ENCODE measurements around the gene SELENBP1.

DNA sequence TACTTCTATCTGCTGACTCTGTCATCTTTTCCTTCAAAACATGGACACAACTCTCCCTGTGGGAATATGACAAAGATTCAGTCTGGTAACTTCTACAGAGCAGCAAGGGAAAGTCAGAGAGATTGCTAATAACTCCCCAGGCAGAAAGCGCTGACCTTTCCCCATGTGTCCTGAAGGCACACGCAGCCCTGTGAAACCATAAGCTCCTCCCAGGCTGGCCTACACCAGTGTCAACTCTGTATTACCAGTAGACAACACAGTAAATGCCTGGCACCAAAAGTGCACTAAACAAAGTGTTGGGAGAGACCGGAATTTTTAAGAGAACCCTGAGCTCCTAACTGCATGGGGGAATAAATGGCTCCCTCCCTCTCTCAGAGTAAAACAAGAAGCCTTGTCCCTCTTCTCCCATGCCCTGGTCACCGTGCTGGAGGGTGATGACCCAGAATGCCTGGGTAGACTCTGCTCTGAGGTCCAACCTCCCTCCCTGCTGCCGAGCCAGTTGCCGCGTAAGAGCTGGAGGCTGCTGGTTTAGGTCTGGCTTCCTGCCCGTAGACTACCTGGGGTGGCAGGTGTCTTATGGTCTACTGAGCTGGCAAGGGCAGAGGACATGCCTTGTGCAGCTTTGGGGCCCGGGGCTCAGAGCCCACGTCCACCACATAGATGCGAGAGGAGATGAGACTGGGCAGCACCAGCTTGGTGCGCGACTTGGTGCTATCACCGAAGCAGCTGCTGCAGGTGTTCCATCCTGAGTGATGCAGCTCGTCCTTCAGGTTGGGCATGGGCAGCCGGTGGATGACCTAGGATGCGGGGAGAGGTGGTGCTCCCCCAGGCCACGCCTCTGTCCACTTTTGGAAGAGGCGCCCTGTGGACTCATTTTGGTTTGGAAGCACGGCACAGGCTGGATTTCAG is 3.9 kb downstream of the SELENBP1 start:
- TF ChIP-seq FOXM1 (IDR thresholded peaks at IDR 0.05; ENCODE audit: borderline replicate concordance, low read depth) (no peak), TAF1 (IDR thresholded peaks at IDR 0.05; ENCODE audit: low read depth) (no peak), EP300 (IDR thresholded peaks at IDR 0.05; ENCODE audit: borderline replicate concordance) (peak; percentile 31; the same call in 1 of the 2 replicates), YY1 (IDR thresholded peaks at IDR 0.05; ENCODE audit: low read depth) (no peak), NFIC (IDR thresholded peaks at IDR 0.05) (peak; percentile 94), RAD21 (IDR thresholded peaks at IDR 0.05; ENCODE audit: low read depth) (no peak), CREB1 (IDR thresholded peaks at IDR 0.05; ENCODE audit: low read depth) (no peak)
- TF ChIP-seq, protein P1, sequence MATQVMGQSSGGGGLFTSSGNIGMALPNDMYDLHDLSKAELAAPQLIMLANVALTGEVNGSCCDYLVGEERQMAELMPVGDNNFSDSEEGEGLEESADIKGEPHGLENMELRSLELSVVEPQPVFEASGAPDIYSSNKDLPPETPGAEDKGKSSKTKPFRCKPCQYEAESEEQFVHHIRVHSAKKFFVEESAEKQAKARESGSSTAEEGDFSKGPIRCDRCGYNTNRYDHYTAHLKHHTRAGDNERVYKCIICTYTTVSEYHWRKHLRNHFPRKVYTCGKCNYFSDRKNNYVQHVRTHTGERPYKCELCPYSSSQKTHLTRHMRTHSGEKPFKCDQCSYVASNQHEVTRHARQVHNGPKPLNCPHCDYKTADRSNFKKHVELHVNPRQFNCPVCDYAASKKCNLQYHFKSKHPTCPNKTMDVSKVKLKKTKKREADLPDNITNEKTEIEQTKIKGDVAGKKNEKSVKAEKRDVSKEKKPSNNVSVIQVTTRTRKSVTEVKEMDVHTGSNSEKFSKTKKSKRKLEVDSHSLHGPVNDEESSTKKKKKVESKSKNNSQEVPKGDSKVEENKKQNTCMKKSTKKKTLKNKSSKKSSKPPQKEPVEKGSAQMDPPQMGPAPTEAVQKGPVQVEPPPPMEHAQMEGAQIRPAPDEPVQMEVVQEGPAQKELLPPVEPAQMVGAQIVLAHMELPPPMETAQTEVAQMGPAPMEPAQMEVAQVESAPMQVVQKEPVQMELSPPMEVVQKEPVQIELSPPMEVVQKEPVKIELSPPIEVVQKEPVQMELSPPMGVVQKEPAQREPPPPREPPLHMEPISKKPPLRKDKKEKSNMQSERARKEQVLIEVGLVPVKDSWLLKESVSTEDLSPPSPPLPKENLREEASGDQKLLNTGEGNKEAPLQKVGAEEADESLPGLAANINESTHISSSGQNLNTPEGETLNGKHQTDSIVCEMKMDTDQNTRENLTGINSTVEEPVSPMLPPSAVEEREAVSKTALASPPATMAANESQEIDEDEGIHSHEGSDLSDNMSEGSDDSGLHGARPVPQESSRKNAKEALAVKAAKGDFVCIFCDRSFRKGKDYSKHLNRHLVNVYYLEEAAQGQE (IDR thresholded peaks at IDR 0.05; ENCODE audit: low read depth), result no peak
- TF ChIP-seq, protein P2, sequence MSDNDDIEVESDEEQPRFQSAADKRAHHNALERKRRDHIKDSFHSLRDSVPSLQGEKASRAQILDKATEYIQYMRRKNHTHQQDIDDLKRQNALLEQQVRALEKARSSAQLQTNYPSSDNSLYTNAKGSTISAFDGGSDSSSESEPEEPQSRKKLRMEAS (IDR thresholded peaks at IDR 0.05), result peak; percentile 44; the same call in 1 of the 2 replicates
